HepG2 (cell line): ENCODE measurements around the gene ADAMTS4. TPM values are rescaled to one million over a fixed set of nuclear protein-coding genes. Genes with fewer than 3 reads are reported as not detected.

Experiments
- BORCS8-MEF2B ChIP-seq: sonication (generic); formaldehyde crosslinking; IDR thresholded peaks from 2 replicates; pipeline ENCODE4 v1.8.0; 2022; ENCODE audit warnings: mild to moderate bottlenecking, missing genetic modification reagents
- CBX1 ChIP-seq: IDR thresholded peaks from one replicate; pipeline ENCODE4 v1.6.1; 2016; ENCODE audit warnings: antibody characterized with exemption, low read depth
- CERS6 ChIP-seq: sonication (generic); formaldehyde crosslinking; IDR thresholded peaks from 2 replicates; pipeline ENCODE4 v1.5.0; 2020; ENCODE audit warnings: missing genetic modification reagents
- FUBP1 ChIP-seq: sonication (generic); formaldehyde crosslinking; IDR thresholded peaks from 2 replicates; pipeline ENCODE4 v1.5.1; 2020; ENCODE audit warnings: missing genetic modification reagents, mild to moderate bottlenecking, borderline replicate concordance
- GPBP1L1 ChIP-seq: sonication (generic); formaldehyde crosslinking; IDR thresholded peaks from 2 replicates; pipeline ENCODE4 v1.5.0; 2020; ENCODE audit warnings: mild to moderate bottlenecking, missing genetic modification reagents
- HMG20A ChIP-seq: IDR thresholded peaks from 2 replicates; pipeline ENCODE4 v1.6.1; 2016; ENCODE audit warnings: borderline replicate concordance
- JUNB ChIP-seq: sonication (generic); formaldehyde crosslinking; IDR thresholded peaks from 2 replicates; pipeline ENCODE4 v1.8.0; 2022; ENCODE audit warnings: missing genetic modification reagents, mild to moderate bottlenecking, borderline replicate concordance
- NR0B2 ChIP-seq: sonication (generic); formaldehyde crosslinking; IDR thresholded peaks from 2 replicates; pipeline ENCODE4 v1.4.0; 2020; ENCODE audit warnings: mild to moderate bottlenecking, missing genetic modification reagents
- RNF2 ChIP-seq: fragments of 450-650 bp; conservative IDR thresholded peaks from 2 replicates; pipeline ENCODE4 v1.6.1; 2016; ENCODE audit warnings: low read depth
- ZNF24 ChIP-seq: fragments of 450-650 bp; IDR thresholded peaks from 2 replicates; pipeline ENCODE4 v1.6.1; 2017; ENCODE audit warnings: antibody characterized with exemption, mild to moderate bottlenecking
- ZNF550 ChIP-seq: sonication (generic); formaldehyde crosslinking; IDR thresholded peaks from 2 replicates; pipeline ENCODE4 v1.4.0; 2020; ENCODE audit warnings: mild to moderate bottlenecking, missing genetic modification reagents, borderline replicate concordance
- ZNF605 ChIP-seq: sonication (generic); formaldehyde crosslinking; IDR thresholded peaks from 2 replicates; pipeline ENCODE4 v1.8.0; 2022; ENCODE audit warnings: mild to moderate bottlenecking, missing genetic modification reagents
- ZNF615 ChIP-seq: sonication (generic); formaldehyde crosslinking; IDR thresholded peaks from 2 replicates; pipeline ENCODE4 v1.5.0; 2020; ENCODE audit warnings: mild to moderate bottlenecking, missing genetic modification reagents, borderline replicate concordance
- ZNF646 ChIP-seq: sonication (generic); formaldehyde crosslinking; IDR thresholded peaks from 2 replicates; pipeline ENCODE4 v1.9.0; 2021; ENCODE audit warnings: mild to moderate bottlenecking, missing genetic modification reagents
- polyA plus RNA-seq, 8 experiments: library from polyadenylated mRNA; depleted of rRNA in 3 of 8; stranded (reverse) in 7 of 8; unstranded in 1 of 8; fragments of >200 nt; fragmentation: Illumina TruSeq in 4 of 8; extraction: Trizol in 4 of 8; gene quantifications; 2 replicates each; pipeline versions ENCODE4 v1.2.1 to v1.2.3, GENCODE V29; 2011 to 2016; ENCODE audit warnings: low read depth in 4 of 8, missing spikeins in 1 of 8, mixed read lengths in 1 of 8; ENCODE audit not compliant: insufficient read depth in 1 of 8
- total RNA-seq, 5 experiments: library from RNA; depleted of rRNA; stranded (reverse); fragments of >200 nt; fragmentation: Illumina TruSeq; extraction: Trizol; gene quantifications; 2 replicates each; pipeline ENCODE4 v1.2.3, GENCODE V29; 2016; ENCODE audit warnings: low read depth in 1 of 5

ADAMTS4 gene
- total and polyA plus RNA-seq, 2 of the 13 experiments (the other 11 are each of a cell fraction or from before 2014, with no cell fraction given): 0.51 to 1.7 TPM

- no peak for TF ChIP-seq ZNF550
- no peak for TF ChIP-seq NR0B2 (CRISPR knock-in tag)
- no peak for TF ChIP-seq FUBP1 (CRISPR knock-in tag)
- no peak for TF ChIP-seq JUNB (CRISPR knock-in tag)
- no peak for TF ChIP-seq ZNF24
- no peak for TF ChIP-seq GPBP1L1 (CRISPR knock-in tag)
- TF ChIP-seq ZNF605 (CRISPR knock-in tag): peak; percentile 62; the same call in 1 of the 2 replicates
- no peak for TF ChIP-seq HMG20A
- TF ChIP-seq BORCS8-MEF2B (CRISPR knock-in tag): no peak
- TF ChIP-seq CERS6 (CRISPR knock-in tag): no peak
- TF ChIP-seq ZNF646 (CRISPR knock-in tag): no peak
- TF ChIP-seq ZNF615: no peak
- no peak for TF ChIP-seq RNF2
- TF ChIP-seq CBX1: no peak
These were observed 509 bp downstream of the ADAMTS4 start (continued) for GRCh38 chr1:161198194-161198896.
